Fibroblast of pulmonary artery (primary cell): ENCODE measurements around the gene DEXI.
A peak's percentile ranks its signal among the peaks of the same experiment; 100 is the strongest.
"Not testable (repeated sequence)": the region's sequence is repeated elsewhere in the genome, so short reads cannot be mapped to it uniquely, and the experiment has no call there.

Experiments used
- DNase-seq: peaks from one replicate; pipeline ENCODE4 v3.0.0-alpha.2; 2010; ENCODE audit warnings: low read depth
- H3K4me3 ChIP-seq: replicated peaks from 2 replicates; pipeline ENCODE4 v1.5.1; 2011; ENCODE audit warnings: low read depth, mild to moderate bottlenecking, control low read depth, low read length, moderate library complexity
- CTCF ChIP-seq: IDR thresholded peaks from 2 replicates; pipeline ENCODE4 v1.5.1; 2011; ENCODE audit warnings: mild to moderate bottlenecking, control low read depth, low read length, inconsistent platforms; ENCODE audit errors: missing control alignments

The DEXI gene

GRCh38 chr16:10970065-10970464 lies 27.8 kb upstream of the DEXI start:
- TF ChIP-seq CTCF, result no peak
- H3K4me3 ChIP-seq, result no peak overlapping the region
- DNase-seq, result peak; percentile 52

GRCh38 chr16:10969615-10970014 lies 27.3 kb upstream of the DEXI start:
- no peak for DNase-seq
- no peak for TF ChIP-seq CTCF
- H3K4me3 ChIP-seq, result no peak overlapping the region

- TF ChIP-seq CTCF, result no peak
- DNase-seq, result no peak
- H3K4me3 ChIP-seq, result no peak overlapping the region
Measured at GRCh38 chr16:10968498-10968897, 26.2 kb upstream of the DEXI start.

- TF ChIP-seq CTCF, result no peak
- no peak for DNase-seq
- H3K4me3 ChIP-seq, result no peak overlapping the region
Measured at GRCh38 chr16:10967986-10968385, 25.7 kb upstream of the DEXI start.

GRCh38 chr16:10966559-10966958 lies 24.3 kb upstream of the DEXI start:
- not testable (repeated sequence) for DNase-seq, H3K4me3 ChIP-seq

GRCh38 chr16:10966129-10966528 lies 23.9 kb upstream of the DEXI start:
- TF ChIP-seq CTCF, result no peak
- no peak for DNase-seq
- H3K4me3 ChIP-seq, result no peak overlapping the region

- no peak for TF ChIP-seq CTCF
- no peak for DNase-seq
- no peak overlapping the region for H3K4me3 ChIP-seq
Measured at GRCh38 chr16:10965440-10966061, 23.3 kb upstream of the DEXI start.
